DOHH2 (cell line): ENCODE results near the gene GRHL3.
A peak's percentile ranks its signal among the peaks of the same experiment; 100 is the strongest.

ENCODE experiments used
- CTCF ChIP-seq: fragments of 200-600 bp; sonication (generic); IDR thresholded peaks from one replicate; pipeline ENCODE4 v1.5.1; 2014; ENCODE audit warnings: antibody characterized with exemption, mild to moderate bottlenecking, low read depth, low read length; ENCODE audit not compliant: poor library complexity, severe bottlenecking
- EZH2phosphoT487 ChIP-seq: fragments of 200-600 bp; sonication (generic); IDR thresholded peaks from 2 replicates; pipeline ENCODE4 v1.6.1; 2017; ENCODE audit warnings: borderline replicate concordance, mild to moderate bottlenecking, antibody characterized with exemption, low read length, moderate library complexity, mixed read lengths

GRCh38 chr1:24392604-24392946, 73.4 kb downstream of the GRHL3 start:
- TF ChIP-seq CTCF (peak; percentile 54), EZH2phosphoT487 (no peak)
